ENCODE measurements around the gene VCL. TPM values are rescaled to one million over a fixed set of nuclear protein-coding genes. Genes with fewer than 3 reads are reported as not detected.

VCL gene
- total RNA-seq, 4 donors from 2014 or later = 64.1 to 113 (median 73.4) TPM

GRCh38 chr10:74083304-74083703, 85.4 kb downstream of the VCL start:
- no peak for TF ChIP-seq CTCF (IDR thresholded peaks at IDR 0.05; ENCODE audit: low read depth)

- TF ChIP-seq CTCF (IDR thresholded peaks at IDR 0.05; ENCODE audit: low read depth) = no peak
Measured at GRCh38 chr10:74084955-74085354, 87.0 kb downstream of the VCL start.

GRCh38 chr10:74086317-74086716, 88.4 kb downstream of the VCL start:
- no peak for TF ChIP-seq CTCF (IDR thresholded peaks at IDR 0.05; ENCODE audit: low read depth)

GRCh38 chr10:74088722-74089121, 90.8 kb downstream of the VCL start:
- no peak for TF ChIP-seq CTCF (IDR thresholded peaks at IDR 0.05; ENCODE audit: low read depth)

- TF ChIP-seq CTCF (IDR thresholded peaks at IDR 0.05; ENCODE audit: low read depth) = no peak
Measured at GRCh38 chr10:74092372-74092771, 94.5 kb downstream of the VCL start.

GRCh38 chr10:74093530-74094164, 95.7 kb downstream of the VCL start:
- TF ChIP-seq CTCF (IDR thresholded peaks at IDR 0.05; ENCODE audit: low read depth) = no peak

GRCh38 chr10:74094231-74094630, 96.3 kb downstream of the VCL start:
- no peak for TF ChIP-seq CTCF (IDR thresholded peaks at IDR 0.05; ENCODE audit: low read depth)

Data from subcutaneous adipose tissue (tissue), 4 donors.